NCI-H2029 (cell line): Measurements from ENCODE around the gene TMIE.

Source experiments
- DNase-seq: peaks from one replicate; lab custom pipeline; 2025; lab: John Stamatoyannopoulos, UW

Gene TMIE

GRCh38 chr3:46669191-46669999, 31.8 kb upstream of the TMIE start:
- no peak for DNase-seq

GRCh38 chr3:46670000-46670890, 30.9 kb upstream of the TMIE start:
- DNase-seq: no peak

- no peak for DNase-seq
Observed at GRCh38 chr3:46670891-46671427, 30.2 kb upstream of the TMIE start.

GRCh38 chr3:46671541-46672348, 29.4 kb upstream of the TMIE start:
- DNase-seq: no peak

GRCh38 chr3:46672349-46672695, 28.9 kb upstream of the TMIE start:
- DNase-seq: no peak

DNA sequence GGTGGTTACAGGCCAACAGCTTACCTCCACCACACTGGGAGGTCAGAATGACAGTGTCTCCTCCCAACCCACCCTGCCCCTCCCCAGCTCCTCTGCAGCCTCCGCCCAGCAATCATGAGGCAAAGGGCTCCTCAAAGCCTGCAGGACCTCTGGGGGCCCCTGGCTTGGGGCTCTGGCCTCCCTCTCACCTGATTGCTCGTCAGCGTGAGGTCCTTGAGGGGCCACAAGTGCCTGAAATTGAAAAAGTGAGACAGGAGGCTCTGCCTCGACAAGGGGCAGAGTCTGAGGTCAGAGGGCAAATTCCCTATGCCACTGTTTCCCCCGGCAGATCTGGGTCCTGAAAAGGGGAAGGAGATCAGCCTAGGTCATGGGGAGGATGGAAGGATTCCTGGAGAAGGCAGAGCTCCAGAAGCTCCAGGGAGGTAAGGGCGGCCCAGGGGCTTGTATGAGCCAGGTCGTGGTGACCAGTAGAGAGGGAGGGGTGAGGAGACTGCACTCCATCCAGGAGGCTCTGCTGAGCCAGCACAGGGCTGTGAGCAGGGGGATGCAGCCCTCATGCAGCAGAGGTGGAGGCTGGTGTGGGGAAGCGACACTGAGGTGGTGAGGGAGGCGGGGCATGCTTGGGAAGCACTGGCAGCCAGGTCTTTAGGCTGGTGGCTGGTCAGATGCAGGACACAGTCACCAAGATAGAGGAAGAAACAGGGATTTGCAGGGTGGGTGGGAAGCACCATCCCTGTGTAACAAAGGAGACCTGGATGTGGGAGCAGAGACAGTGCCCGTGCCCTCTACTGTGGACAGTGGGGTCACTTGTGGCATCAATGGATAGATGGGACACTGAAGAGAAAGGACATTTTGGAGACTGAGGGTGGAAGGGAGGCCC, 27.8 kb upstream of the TMIE start:
- no peak for DNase-seq

GRCh38 chr3:46674031-46674845, 27.0 kb upstream of the TMIE start:
- DNase-seq: no peak

DNA sequence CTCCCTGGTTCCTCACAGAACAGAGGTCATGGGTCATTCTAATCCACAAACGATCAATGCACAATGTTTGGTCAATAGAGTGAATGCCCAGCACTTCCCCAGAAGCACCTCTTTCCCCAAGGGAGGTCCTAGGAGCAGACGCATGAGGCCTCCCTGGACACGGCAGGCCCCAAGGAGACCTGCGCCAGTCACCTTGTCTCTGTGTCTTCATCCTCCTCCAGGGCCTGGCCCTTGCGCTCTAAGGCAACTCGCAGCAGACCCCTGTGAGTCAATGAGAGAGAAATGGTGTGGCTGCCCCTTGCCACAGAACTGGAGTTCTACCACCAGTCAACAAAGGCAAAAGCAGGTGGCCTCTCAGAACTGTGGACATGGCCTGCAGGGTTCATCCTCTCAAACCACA, 25.8 kb upstream of the TMIE start:
- no peak for DNase-seq

GRCh38 chr3:46675843-46676567, 25.2 kb upstream of the TMIE start:
- no peak for DNase-seq

DNA sequence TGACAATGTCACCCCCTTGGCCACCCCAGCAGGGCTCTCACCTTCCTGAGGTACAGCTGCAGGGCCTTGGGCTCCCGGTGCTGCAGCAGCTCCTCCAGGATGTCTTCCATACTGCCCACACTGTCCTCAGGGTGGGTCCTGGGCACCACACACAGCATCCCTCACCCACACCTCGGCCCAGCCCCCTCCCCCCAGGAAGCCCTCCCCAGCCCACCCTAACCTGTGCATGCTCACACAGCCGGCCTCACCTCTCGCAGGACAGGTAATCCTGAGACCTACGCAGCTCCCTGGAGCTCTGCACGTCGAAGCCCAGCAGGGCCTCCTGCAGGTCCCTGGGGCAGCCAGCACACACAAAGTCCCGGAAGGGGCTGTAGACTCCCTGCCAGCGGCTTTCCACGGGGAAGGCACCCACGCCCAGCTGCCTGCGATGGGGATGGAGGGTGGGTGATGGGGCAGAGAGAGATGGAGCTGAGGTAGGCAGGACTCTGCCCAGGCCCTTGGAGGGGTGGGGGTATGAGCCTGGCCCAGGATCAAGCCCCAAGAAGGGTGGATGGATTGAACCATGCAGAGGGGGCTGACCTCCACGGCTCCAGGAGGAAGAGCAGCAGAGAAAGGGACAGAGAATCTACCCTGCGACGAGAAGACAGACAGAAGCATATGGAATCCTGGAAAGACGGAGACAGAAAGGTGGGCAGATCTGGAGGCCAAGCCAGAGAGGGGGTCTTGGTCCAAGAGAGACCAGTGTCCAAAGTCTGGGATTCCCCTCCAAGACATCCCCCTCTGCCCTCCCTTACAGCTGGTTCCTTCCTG, 24.4 kb upstream of the TMIE start:
- DNase-seq: no peak

- DNase-seq: no peak
Observed at GRCh38 chr3:46677411-46677726, 23.8 kb upstream of the TMIE start.

DNA sequence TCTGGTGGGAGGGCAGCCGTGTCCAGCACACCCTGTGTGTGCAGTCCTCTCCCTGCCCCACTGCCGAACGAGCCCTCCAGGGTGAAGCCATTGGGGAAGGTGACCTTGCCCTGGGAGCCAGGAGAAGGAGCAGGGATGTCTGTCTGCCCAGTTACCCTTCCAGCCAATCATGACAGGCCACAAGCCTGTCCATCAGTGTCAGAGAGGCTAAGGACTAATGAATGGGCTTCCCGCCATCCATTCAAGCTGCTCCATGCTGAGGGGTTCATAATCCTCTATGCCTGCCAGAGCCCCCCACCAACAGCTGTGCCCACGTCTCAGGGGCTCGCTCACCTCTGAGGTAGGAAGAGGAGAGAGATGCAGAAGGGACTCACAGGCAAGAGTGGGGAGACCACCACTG, 22.9 kb upstream of the TMIE start:
- no peak for DNase-seq

DNA sequence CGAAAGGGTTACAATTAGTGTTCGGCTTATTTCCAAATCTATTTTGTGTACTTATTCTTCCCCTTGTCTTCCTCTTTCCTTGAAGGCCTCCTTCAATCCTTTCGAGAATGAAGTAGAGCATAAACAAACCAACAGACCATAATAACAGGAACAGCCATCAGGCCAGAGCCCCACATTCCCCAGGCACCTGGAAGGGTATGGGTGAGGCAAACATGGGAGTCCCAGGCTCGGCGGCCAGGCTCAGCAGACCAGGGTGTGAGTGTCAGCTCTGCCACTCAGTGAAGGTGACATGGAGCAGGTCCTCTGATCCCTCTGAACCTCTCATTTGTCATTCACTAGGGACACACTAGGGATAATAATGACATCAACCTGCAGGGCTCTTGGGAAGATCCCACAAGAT, 21.5 kb upstream of the TMIE start:
- no peak for DNase-seq

DNA sequence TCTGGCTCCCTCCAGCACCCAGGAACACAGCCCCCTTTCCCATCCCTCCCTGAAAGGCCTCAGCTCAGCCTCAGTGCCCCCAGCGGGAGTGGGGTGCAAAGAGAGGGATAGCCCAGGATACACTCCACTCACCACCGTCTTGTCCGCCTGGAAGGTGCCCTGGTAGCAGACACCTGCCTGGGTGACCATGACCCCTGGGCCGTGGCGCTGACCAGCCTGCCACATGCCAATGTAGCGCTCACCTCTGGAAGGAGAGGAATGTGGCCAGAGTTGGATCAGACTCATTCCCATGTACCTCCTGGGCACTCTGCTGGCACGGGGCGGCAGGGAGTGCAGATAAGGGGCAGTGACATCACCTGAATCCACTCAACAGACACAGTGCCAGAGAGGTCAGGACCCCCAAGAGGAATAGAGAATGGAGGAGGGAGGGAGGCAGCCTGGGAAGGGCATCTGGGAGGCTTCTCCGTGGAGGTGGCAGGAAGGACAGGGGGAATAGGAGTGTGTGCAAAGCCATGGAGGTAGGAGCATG, 20.8 kb upstream of the TMIE start:
- no peak for DNase-seq

DNA sequence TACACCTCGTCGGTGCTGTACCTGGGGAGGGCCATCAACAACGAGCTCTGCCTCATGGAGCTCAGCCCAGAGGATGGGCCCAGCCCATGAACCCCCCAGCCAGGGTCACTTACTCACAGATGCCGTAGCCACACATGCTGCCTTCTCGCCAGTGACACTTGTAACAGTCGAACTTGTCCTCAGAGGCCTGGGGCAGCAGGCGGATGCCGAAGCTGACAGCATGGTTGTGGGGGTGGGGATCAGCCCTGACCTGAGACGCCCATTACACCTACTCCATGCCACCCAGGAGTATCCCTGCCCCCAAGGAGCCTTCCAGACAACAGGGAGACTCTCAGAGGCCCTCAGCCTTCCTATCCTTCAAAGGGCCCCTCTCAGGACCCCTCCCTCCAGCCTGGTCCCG, 19.8 kb upstream of the TMIE start:
- no peak for DNase-seq

- DNase-seq: no peak
Observed at GRCh38 chr3:46681856-46682540, 19.2 kb upstream of the TMIE start.

- DNase-seq: no peak
Observed at GRCh38 chr3:46682974-46683373, 18.2 kb upstream of the TMIE start.

DNA sequence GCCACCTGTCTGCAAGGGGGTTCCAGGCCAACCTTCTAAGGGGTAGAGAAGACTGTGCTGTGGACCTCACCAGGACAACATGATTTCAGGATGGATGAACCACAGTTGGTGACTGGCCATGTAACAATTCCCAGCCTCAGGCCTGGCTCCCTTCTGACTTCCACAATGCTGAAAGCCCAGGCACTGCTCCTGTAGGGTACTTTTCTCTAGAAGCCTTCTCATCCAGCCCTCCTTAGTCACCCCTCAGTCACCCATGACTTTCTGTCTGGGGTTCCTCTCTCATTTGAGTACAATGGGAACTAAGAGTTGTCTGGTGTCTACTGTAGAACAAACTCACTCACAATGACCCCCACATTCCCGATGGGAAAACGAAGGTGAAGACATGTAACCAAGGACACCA, 16.3 kb upstream of the TMIE start:
- no peak for DNase-seq
